Pancreas (tissue), 10 donors: Measurements from ENCODE around the gene YLPM1. TPM values are rescaled to one million over a fixed set of nuclear protein-coding genes. Genes with fewer than 3 reads are reported as not detected.

Experiments
- ATAC-seq, 4 donors: fragments of 200-7000 bp; cut with Tn5 transposase; one replicate each; pipeline versions ENCODE4 v1.8.0 to v1.9.1; 2020; ENCODE audit warnings: mild to moderate bottlenecking in 4 of 4, moderate library complexity in 4 of 4
- DNase-seq, 6 donors: peaks; one replicate each; pipeline ENCODE4 v3.0.0-alpha.2; 2020
- FAIRE-seq: peaks from 2 replicates; lab custom pipeline; 2012; peaks lifted over from hg19 to GRCh38; lab: Jason Lieb, UNC
- H3K27ac ChIP-seq, 4 donors: fragments of 200-600 bp; sonication (generic); 1 replicate in 3 of 4; 2 replicates in 1 of 4; pipeline versions ENCODE4 v1.5.0 to v1.8.0; 2020
- H3K27me3 ChIP-seq, 4 donors: fragments of 200-600 bp; one replicate each; pipeline ENCODE4 v1.8.0; 2021
- H3K36me3 ChIP-seq, 3 donors: fragments of 200-600 bp; sonication (generic) in 1 of 3; one replicate each; pipeline versions ENCODE4 v1.5.0 to v1.8.0; 2020 to 2021
- H3K4me1 ChIP-seq, 3 donors: fragments of 200-600 bp; one replicate each; pipeline ENCODE4 v1.8.0; 2021
- H3K4me3 ChIP-seq, 4 donors: fragments of 200-600 bp; sonication (generic) in 2 of 4; one replicate each; pipeline versions ENCODE4 v1.5.0 to v1.8.0; 2020 to 2021
- H3K9me3 ChIP-seq, 4 donors: fragments of 200-600 bp; one replicate each; pipeline ENCODE4 v1.8.0; 2021
- WGBS, 2 donors: extraction: QIAGEN DNeasy Blood & Tissue Kit; methylation state at CpG; one replicate each; pipeline ENCODE4 v1.1.7; 2013; 5-methylcytosine and 5-hydroxymethylcytosine counted together
- intact Hi-C, 3 donors: fragments of 100-400 bp; cut with DNase I; formaldehyde crosslinking; loops; one replicate each; pipeline versions ENCODE4 v1.11.1 to v1.14.2; 2022
- polyA plus RNA-seq, 2 donors: library from polyadenylated mRNA; stranded (reverse); fragments of 200-250 nt; gene quantifications; one replicate each; pipeline ENCODE4 v1.2.3, GENCODE V29; 2013
- total RNA-seq, 6 donors: library from RNA; stranded (reverse); fragmentation: NEBNext Ultra II Directional in 4 of 6; extraction: Animal tissue kit (Norgen Biotek cat#: 25700) in 4 of 6; gene quantifications; one replicate each; pipeline versions ENCODE4 v1.2.1 to v1.2.4, GENCODE V29; 2021 to 2023
- TF ChIP-seq, protein P1 (sequence below), 4 donors: fragments of 200-600 bp; sonication (generic) in 3 of 4; IDR thresholded peaks; one replicate each; pipeline versions ENCODE4 v1.5.0 to v1.8.0; 2021; ENCODE audit warnings: antibody characterized with exemption in 4 of 4
- donor health status: healthy with polysubstance abuse.
- donor health status: DM: no; HTN: no; CAD: no; lungs with moderate emphysema.
- donor health status: DM: no; HTN: no; CAD: no.
- donor health status: control.
- donor health status: control.
- donor health status: Bipolar disorder and iron deficiency.
- donor health status: DM: yes; HTN: yes; CAD: no.
- donor health status: DM: no; HTN: no; CAD: no.
- donor health status: DM: no; HTN: no; CAD: no.
- donor health status: DM: yes; HTN: yes; CAD: no.

Gene YLPM1
- total and polyA plus RNA-seq, 8 donors, result 14.1 to 33.3 (median 24.5) TPM

DNA sequence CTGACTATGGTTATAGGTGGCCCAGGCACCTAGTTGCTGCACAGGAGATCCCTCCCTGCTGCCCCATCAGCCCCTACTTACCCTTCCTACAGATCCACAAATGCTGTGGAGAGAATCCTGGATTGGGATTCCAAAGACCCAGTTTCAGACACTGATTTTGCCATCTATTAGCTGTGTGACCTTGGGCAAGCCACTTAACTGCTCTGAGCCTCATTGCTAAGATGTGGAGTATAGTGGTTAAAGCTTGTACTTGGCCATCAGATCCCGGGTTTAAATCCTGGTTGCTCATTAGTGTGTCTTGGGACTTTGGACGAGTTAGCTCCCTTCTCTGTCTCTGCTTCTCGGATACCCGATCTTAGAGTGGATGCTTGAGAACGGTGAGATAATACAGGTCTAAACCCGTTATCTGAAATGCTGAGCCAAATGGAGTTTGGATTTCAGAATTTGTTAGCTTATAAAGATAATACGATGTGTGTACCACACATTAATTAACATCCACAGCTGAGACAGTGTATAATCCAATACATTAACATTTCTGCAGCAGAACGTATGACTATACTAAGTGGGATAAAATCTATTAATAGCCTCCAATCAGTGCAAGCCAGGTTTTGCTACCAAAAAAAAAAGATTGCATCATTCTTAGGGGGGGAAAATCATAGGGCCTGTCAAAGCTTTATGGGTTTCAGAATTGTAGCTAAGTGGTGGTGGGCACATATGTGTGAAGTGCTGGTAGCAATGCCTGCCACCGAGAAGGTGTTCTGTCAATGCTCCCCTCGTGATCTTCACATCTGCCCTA, 96.8 kb downstream of the YLPM1 start:
- TF ChIP-seq, protein P1, sequence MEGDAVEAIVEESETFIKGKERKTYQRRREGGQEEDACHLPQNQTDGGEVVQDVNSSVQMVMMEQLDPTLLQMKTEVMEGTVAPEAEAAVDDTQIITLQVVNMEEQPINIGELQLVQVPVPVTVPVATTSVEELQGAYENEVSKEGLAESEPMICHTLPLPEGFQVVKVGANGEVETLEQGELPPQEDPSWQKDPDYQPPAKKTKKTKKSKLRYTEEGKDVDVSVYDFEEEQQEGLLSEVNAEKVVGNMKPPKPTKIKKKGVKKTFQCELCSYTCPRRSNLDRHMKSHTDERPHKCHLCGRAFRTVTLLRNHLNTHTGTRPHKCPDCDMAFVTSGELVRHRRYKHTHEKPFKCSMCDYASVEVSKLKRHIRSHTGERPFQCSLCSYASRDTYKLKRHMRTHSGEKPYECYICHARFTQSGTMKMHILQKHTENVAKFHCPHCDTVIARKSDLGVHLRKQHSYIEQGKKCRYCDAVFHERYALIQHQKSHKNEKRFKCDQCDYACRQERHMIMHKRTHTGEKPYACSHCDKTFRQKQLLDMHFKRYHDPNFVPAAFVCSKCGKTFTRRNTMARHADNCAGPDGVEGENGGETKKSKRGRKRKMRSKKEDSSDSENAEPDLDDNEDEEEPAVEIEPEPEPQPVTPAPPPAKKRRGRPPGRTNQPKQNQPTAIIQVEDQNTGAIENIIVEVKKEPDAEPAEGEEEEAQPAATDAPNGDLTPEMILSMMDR (IDR thresholded peaks at IDR 0.05), result no peak
- Histone ChIP-seq H3K9me3 (no peaks in the 10 kb centered on the region), H3K27ac (no peak overlapping the region), H3K4me3 (no peak overlapping the region), H3K4me1 (no peaks in the 10 kb centered on the region), H3K36me3 (no peaks in the 10 kb centered on the region), H3K27me3 (no peaks in the 10 kb centered on the region)
- WGBS, 2 donors, result 38 to 46% methylated on average over 10 of the region's 10 CpGs
- DNase-seq (no peak), ATAC-seq (no peak), FAIRE-seq (no peak)
- intact Hi-C loops, result loop anchor here in 2 of 3 donors (5.0 kb wide), 1 partner anchor 47 kb away; no protein-coding TSS in a partner anchor

DNA sequence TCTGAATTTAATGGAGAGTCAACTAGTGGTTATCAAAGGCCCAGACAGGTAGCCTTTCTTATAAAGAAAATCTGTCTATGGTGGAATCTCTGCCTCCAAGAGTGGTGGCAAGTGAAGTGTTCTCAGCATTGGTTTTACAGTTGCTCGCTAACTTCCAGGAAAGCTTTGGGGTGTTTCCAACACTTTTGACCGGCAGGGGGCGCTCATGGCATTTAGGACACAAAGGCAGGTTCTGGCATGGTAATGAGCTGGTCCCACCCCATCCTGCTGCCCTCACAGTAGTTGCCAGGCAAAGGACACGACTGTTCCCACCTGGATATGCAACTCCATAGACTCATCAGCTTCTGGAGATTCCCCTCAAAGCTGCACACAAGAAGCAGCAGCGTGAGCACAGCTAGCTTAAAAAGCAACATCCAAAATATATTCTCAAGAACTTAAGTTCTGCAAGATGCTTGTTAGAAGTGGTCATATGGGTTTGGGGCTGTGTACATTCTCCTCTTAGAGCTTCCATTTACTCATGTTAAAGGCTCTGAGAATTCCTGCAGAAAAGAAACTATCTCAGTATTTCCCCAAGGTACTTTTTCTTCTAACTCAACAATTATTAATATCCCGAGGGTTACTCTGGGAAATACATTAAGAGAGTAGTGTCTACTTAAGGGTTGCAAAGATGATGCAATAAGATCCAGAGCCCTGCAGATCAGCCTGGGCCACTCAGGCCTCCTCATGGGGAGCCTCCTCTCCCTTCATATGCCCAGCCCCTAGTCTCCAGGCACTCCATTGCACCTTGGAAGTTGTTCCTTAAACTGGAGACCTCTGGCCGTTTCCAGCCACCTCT, 98.0 kb downstream of the YLPM1 start:
- FAIRE-seq (no peak), DNase-seq (peak; percentile 76 to 99 (median 90)), ATAC-seq (peak; percentile 76 to 91 (median 88))
- Histone ChIP-seq H3K36me3 (no peaks in the 10 kb centered on the region), H3K4me1 (no peaks in the 10 kb centered on the region), H3K27me3 (no peaks in the 10 kb centered on the region), H3K4me3 (no peak overlapping the region), H3K27ac (no peak overlapping the region), H3K9me3 (no peaks in the 10 kb centered on the region)
- intact Hi-C loops, result loop anchor here in 1 of 3 donors (5.0 kb wide), 1 partner anchor 46 kb away; no protein-coding TSS in a partner anchor
- TF ChIP-seq, protein P1 (IDR thresholded peaks at IDR 0.05), result peak; percentile 77 to 85 (median 84)
- WGBS, 2 donors, result 21 to 26% methylated on average over 7 of the region's 7 CpGs

DNA sequence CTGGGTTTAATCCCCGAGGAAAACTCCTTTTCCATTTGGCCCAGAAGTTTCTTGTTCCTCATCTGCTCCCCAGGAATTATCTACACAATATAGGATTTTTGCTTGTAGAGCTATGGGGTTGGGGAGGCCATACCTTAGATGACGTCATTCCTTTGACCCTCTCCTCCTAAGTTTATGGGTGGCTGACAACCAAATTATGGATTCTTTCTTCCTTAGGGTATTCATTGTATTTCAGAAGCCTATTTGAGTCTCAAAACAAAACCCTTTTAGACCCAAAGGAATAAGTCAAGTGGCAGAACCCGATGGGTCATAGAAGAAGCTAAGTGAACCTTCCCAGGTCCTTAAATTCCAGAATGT, 98.6 kb downstream of the YLPM1 start:
- Histone ChIP-seq H3K27ac (no peak overlapping the region), H3K4me3 (no peak overlapping the region), H3K27me3 (no peaks in the 10 kb centered on the region), H3K36me3 (no peaks in the 10 kb centered on the region), H3K9me3 (no peaks in the 10 kb centered on the region), H3K4me1 (no peaks in the 10 kb centered on the region)
- ATAC-seq (no peak), FAIRE-seq (no peak), DNase-seq (no peak)
- WGBS, 2 donors, result 47 to 60% methylated on average over 3 of the region's 3 CpGs
- intact Hi-C loops, result loop anchor here in 1 of 3 donors (5.0 kb wide), 1 partner anchor 46 kb away; no protein-coding TSS in a partner anchor
- TF ChIP-seq, protein P1 (IDR thresholded peaks at IDR 0.05), result no peak

DNA sequence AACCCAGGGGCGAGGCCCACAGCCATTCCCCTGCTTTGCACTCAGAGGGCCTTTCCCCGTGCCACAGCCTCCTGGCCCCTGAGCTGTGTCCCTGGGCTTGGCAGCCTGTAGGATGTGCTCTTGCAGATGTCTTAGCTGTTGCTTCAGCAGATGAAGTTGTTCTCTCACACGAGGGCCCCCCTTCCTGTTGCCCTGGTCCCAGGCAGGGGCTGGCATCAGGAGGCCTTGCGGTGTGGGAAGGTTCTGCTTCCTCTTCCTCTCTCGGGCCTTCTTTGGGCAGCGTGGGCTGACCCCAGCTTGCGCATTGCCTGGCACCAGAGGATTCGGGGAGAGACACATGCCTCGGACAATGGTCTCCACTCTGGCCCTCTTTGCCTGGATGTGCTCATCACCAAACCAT, 100.2 kb downstream of the YLPM1 start:
- no peak overlapping the region for H3K4me3 ChIP-seq
- H3K9me3 ChIP-seq, result no peaks in the 10 kb centered on the region
- ATAC-seq (peak in 1 of 4 donors; percentile 62), FAIRE-seq (no peak), DNase-seq (peak in 1 of 6 donors; percentile 38)
- H3K4me1 ChIP-seq, result no peaks in the 10 kb centered on the region
- 71 to 83% methylated on average over 9 of the region's 9 CpGs for WGBS, 2 donors
- H3K27ac ChIP-seq, result no peak overlapping the region
- intact Hi-C loops, result loop anchor here in 1 of 3 donors (5.0 kb wide), 1 partner anchor 44 kb away; no protein-coding TSS in a partner anchor
- TF ChIP-seq, protein P1 (IDR thresholded peaks at IDR 0.05), result no peak
- no peaks in the 10 kb centered on the region for H3K36me3 ChIP-seq
- no peaks in the 10 kb centered on the region for H3K27me3 ChIP-seq
